ENCODE measurements around the gene CLPSL1. TPM values are rescaled to one million over a fixed set of nuclear protein-coding genes. Genes with fewer than 3 reads are reported as not detected.

Gene CLPSL1
- total and polyA plus RNA-seq, 2 donors (not counting 3 experiments of a cell fraction or from before 2014, with no cell fraction given): not detected

DNA sequence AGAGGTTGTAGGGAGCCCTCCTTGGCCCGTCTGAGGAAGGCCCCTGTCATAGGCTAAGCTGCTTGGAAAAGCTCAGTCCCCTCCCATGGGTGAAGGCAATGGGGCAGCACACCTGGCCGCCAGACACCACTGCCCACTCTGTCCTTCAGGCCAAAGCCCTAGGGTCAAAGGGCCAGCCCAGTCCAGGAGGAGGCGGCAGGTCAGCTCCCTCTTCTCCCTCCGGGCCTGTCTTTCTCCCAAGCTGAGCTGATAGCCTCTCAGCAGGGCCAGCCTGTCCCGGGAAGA is 9.5 kb upstream of the CLPSL1 start:
- ChIA-PET POLR2A (no interaction called here), CTCF (interaction anchor here (1.1 kb wide), 2 partner anchors 14 to 223 kb away, joined by 3 to 4 read pairs; no protein-coding TSS in a partner anchor)
- H3K4me1 ChIP-seq (ENCODE audit: control insufficient read depth, extremely low read depth, insufficient read depth, low read length): no peaks in the 10 kb centered on the region
- no peak overlapping the region for H3K27ac ChIP-seq (ENCODE audit: insufficient read depth, low read depth, low read length)
- no peaks in the 10 kb centered on the region for H3K79me2 ChIP-seq (ENCODE audit: control insufficient read depth, insufficient read depth, low read length)
- FAIRE-seq: no peak
- TF ChIP-seq, protein P1, sequence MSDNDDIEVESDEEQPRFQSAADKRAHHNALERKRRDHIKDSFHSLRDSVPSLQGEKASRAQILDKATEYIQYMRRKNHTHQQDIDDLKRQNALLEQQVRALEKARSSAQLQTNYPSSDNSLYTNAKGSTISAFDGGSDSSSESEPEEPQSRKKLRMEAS (IDR thresholded peaks at IDR 0.05; ENCODE audit: insufficient read depth, insufficient read length): no peak
- DNase-seq (ENCODE audit: low read depth, low spot score): no peak
- intact Hi-C loops (cut with micrococcal nuclease): no loop called here
- no peak overlapping the region for H3K9ac ChIP-seq (replicated peaks; ENCODE audit: extremely low read depth, insufficient read depth, low read length)
- no peak overlapping the region for H3K4me3 ChIP-seq (replicated peaks in 1 of 3; ENCODE audit: insufficient read depth in 1 of 3, low read depth in 1 of 3, low read length in 3 of 3)
- H3K9me3 ChIP-seq (replicated peaks; ENCODE audit: control insufficient read depth, insufficient read depth, low read length): no peaks in the 10 kb centered on the region
- BruUV-seq (replicated peaks): no TSS peak
- no peaks in the 10 kb centered on the region for H3K36me3 ChIP-seq (ENCODE audit: control insufficient read depth in 2 of 2, extremely low read depth in 1 of 2, insufficient read depth in 2 of 2, low read length in 2 of 2)
- no peaks in the 10 kb centered on the region for H3K9me1 ChIP-seq (replicated peaks; ENCODE audit: control insufficient read depth, extremely low read depth, insufficient read depth, low read length)
- peaks cover 0 to 11% of the 10 kb centered on the region in 2 experiments for H3K27me3 ChIP-seq (ENCODE audit: control insufficient read depth in 2 of 2, insufficient read depth in 2 of 2, low read length in 2 of 2)
- no peak overlapping the region for H2AFZ ChIP-seq (ENCODE audit: low read depth, low read length)
- dilution Hi-C loops (cut with MboI; ENCODE audit: extremely low pct_ligation_motif_present, low sequenced_read_pairs): no loop called here
- no peak overlapping the region for H3K4me2 ChIP-seq (ENCODE audit: insufficient read depth, low read length)
- no peaks in the 10 kb centered on the region for H4K20me1 ChIP-seq (replicated peaks; ENCODE audit: control insufficient read depth, extremely low read depth, insufficient read depth, low read length)

DNA sequence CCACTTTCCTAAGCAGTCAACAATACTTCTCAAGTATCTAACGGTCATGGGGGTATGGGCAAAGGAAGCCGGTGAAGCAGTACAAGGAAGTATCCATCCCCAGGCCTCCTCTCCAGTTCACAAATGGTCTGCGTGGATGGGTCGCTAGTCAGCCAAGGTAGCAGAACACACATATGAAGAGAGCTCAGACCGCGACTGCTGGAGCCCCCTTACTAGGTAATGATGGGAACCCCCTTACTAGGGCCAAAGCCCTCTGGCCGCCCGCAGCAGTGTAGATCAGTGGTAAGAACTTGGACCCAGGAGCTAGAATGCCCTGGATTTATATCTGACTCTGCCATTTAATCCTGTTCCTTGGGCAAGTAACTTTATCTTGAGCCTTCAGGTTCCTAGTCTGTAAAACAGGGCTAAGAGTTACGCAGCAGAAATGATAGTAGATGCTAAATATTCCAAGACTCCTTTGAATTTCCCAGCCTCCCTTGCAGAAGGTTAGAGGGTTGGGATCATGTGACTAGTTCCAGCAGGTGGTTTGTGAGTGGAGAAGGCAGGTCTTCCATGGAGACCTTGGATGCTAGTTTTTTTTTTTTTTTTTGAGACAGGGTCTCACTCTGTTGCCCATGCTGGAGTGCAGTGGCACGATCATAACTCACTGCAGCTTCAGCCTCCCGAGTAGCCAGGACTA is 6.6 kb upstream of the CLPSL1 start:
- Histone ChIP-seq H3K27me3 (ENCODE audit: control insufficient read depth in 2 of 2, insufficient read depth in 2 of 2, low read length in 2 of 2) (peaks cover 0 to 6% of the 10 kb centered on the region in 2 experiments), H2AFZ (ENCODE audit: low read depth, low read length) (no peak overlapping the region), H3K27ac (ENCODE audit: insufficient read depth, low read depth, low read length) (no peak overlapping the region), H3K79me2 (ENCODE audit: control insufficient read depth, insufficient read depth, low read length) (no peaks in the 10 kb centered on the region), H3K4me3 (replicated peaks in 1 of 3; ENCODE audit: insufficient read depth in 1 of 3, low read depth in 1 of 3, low read length in 3 of 3) (no peak overlapping the region), H3K4me1 (ENCODE audit: control insufficient read depth, extremely low read depth, insufficient read depth, low read length) (peaks cover 3% of the 10 kb centered on the region), H3K9me1 (replicated peaks; ENCODE audit: control insufficient read depth, extremely low read depth, insufficient read depth, low read length) (no peaks in the 10 kb centered on the region), H3K4me2 (ENCODE audit: insufficient read depth, low read length) (no peak overlapping the region), H3K9me3 (replicated peaks; ENCODE audit: control insufficient read depth, insufficient read depth, low read length) (no peaks in the 10 kb centered on the region), H4K20me1 (replicated peaks; ENCODE audit: control insufficient read depth, extremely low read depth, insufficient read depth, low read length) (no peaks in the 10 kb centered on the region), H3K36me3 (ENCODE audit: control insufficient read depth in 2 of 2, extremely low read depth in 1 of 2, insufficient read depth in 2 of 2, low read length in 2 of 2) (no peaks in the 10 kb centered on the region), H3K9ac (replicated peaks; ENCODE audit: extremely low read depth, insufficient read depth, low read length) (no peak overlapping the region)
- no TSS peak for BruUV-seq (replicated peaks)
- TF ChIP-seq JUN (IDR thresholded peaks at IDR 0.05; ENCODE audit: borderline replicate concordance, insufficient read depth, insufficient read length, low read depth) (no peak), POLR2AphosphoS5 (IDR thresholded peaks at IDR 0.05; ENCODE audit: insufficient read depth, low read depth, low read length) (no peak), CTCF (IDR thresholded peaks at IDR 0.05; ENCODE audit: extremely low read depth in 1 of 2, insufficient read depth in 1 of 2, low read depth in 1 of 2, low read length in 2 of 2) (no peak), POLR2A (IDR thresholded peaks at IDR 0.05; ENCODE audit: low read depth, low read length) (no peak), EZH2 (IDR thresholded peaks at IDR 0.05; ENCODE audit: borderline replicate concordance, low read depth, low read length, severe bottlenecking) (no peak), MYC (IDR thresholded peaks at IDR 0.05; ENCODE audit: low read depth, low read length) (no peak), FOS (IDR thresholded peaks at IDR 0.05; ENCODE audit: borderline replicate concordance, insufficient read depth, low read length) (no peak), GATA2 (IDR thresholded peaks at IDR 0.05; ENCODE audit: insufficient read depth, insufficient read length, low read depth, low read length) (no peak)
- TF ChIP-seq, protein P1 (IDR thresholded peaks at IDR 0.05; ENCODE audit: insufficient read depth, insufficient read length): no peak
- FAIRE-seq (no peak), DNase-seq (ENCODE audit: low read depth, low spot score) (no peak)
- POLR2A ChIA-PET: no interaction called here
- dilution Hi-C loops (cut with MboI; ENCODE audit: extremely low pct_ligation_motif_present, low sequenced_read_pairs): no loop called here
- intact Hi-C loops (cut with micrococcal nuclease): no loop called here
- CTCF ChIA-PET: no interaction called here
